T-helper 1 cell treated with Interleukin-12 subunit alpha and Interleukin-12 subunit beta and Interleukin-4 antibody, amounts not matched to agents 30 ng/mL and 1 ng/mL, for 36 hours (primary cell): ENCODE results near the gene SLC25A29. TPM values are rescaled to one million over a fixed set of nuclear protein-coding genes. Genes with fewer than 3 reads are reported as not detected.
"Not testable (repeated sequence)": the region's sequence is repeated elsewhere in the genome, so short reads cannot be mapped to it uniquely, and the experiment has no call there.

Experiments
- intact Hi-C: fragments of 100-400 bp; cut with micrococcal nuclease; formaldehyde crosslinking; loops from one replicate; pipeline ENCODE4 v1.15.1; 2024
- total RNA-seq: library from RNA; stranded (reverse); gene quantifications from 2 replicates; pipeline ENCODE4 v1.2.3, GENCODE V29; 2022

The SLC25A29 gene, protein sequence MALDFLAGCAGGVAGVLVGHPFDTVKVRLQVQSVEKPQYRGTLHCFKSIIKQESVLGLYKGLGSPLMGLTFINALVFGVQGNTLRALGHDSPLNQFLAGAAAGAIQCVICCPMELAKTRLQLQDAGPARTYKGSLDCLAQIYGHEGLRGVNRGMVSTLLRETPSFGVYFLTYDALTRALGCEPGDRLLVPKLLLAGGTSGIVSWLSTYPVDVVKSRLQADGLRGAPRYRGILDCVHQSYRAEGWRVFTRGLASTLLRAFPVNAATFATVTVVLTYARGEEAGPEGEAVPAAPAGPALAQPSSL
- 13.2 and 16.1 TPM in 2 replicates for total RNA-seq

DNA sequence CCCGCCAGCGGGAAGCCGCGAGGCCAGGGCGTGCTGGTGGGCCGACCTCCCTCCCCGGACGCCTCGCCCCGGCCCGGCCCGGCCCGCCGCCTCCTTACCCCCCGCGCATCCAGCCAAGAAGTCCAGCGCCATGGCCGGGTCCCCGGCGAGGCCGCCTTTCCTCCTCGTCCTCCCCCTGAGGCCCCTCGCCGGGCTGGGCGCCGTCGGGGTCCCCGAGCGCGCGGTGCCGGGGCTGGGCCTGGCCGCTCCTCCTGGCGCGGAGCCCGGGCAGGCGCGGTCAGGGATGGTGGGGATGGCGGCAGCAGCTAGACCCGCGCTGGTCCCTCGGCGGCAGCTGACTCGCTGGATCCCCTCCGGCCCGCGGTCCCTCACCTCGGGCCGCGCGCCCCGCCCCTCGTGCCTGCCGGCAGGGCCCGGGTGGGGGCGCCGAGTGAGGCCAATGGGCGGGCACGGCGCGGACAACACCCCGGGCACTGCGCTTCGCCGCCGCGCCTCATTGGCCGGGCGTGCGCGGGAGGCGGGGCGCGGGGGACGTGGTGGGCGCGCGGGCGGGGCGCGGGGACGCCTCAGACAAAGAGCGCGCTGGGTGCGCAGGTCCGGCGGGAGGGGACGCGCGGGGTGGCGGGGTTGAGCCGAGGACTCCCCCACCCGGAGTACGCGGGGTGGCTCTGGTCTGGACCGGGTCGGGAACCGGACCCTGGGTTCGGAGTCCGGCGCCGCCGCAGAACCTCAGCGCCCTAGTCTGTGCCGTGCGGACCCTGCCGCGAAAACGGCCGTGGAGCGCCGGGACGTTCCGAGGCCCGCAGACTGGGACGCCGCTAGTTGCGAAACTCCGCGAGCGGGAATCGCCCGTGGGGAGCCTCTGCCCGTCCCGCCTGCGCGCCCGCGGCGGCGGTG is at the start of gene SLC25A29:
SLC25A29 (minus strand) TSS at position 344 of the 897 bp plus-strand sequence; CDS start at position 132, 212 bp downstream.
- intact Hi-C loops = loop anchor here (1.0 kb wide), 1 partner anchor 21 kb away; no protein-coding TSS in a partner anchor

- intact Hi-C loops = no loop called here
Measured at GRCh38 chr14:100350986-100351385, 44.7 kb upstream of the SLC25A29 start.

DNA sequence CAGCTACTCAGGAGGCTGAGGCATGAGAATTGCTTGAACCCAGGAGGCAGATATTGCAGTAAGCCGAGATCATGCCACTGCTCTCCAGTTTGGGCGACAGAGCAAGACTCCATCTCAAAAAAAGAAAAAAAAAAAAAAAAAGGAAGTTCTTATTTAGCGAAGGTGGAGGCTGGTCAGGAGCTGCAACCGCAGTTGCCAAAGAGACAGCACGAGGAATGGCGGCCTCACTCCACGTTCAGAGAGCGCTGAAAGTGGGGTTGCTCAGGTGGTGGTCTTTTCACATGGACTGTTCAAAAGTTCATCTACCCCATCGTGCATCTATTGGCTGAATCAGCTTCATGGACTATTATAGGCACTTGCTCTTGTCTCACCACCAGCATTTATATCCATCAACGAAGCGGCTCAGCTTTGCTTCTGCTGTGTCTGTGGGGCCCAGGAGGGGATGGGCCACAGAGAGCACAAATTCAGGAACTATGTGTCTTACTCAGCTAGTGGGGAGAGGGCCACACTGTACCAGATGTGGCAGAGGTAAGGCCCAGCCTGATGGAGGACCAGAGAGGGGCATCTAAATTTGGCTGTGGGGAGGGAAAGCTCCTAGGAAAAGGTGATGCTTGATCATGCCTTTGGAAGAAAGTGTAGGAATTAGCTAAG is 44.2 kb upstream of the SLC25A29 start:
- intact Hi-C loops = no loop called here

DNA sequence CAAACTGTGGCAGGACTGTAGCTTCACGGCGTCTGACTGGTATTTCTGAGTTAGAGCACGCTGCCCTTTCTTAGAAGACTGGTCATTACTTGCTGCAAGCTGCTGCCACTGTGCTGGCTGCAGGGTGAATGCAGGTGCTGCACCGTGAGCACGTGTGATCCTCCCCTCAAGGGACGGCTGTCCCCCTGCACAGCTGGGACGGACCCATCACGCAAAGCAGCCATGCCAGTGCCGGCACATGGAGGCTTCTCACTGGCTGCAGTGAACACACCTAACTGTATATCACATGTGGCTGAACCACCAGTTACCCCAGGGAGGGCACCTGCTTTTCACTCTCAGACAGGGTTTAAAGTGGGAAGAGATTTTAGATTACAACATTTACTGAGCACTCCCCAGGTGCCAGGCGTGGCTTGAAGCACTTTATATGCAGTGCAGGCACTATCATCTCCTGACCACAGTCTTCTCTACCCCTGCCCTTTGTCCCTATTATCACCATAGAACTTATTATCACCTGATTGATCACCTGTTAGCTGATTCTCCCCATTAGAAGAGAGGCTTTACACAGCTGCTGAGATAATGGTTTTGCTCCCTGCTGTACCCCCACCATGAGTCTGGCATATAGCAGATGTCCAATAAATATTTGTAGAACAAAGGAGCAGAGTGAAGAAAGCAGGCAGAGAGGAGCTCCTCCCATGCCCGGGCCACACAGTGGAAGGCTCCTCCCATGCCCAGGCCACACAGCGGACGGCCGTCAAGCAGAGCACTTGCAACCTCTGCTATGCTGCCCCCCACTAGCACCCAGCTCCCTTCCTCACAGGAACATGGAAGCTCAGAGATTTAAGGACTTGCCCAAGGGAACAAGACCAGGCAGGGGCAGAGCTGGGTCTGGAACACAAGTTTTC is 42.8 kb upstream of the SLC25A29 start:
- intact Hi-C loops = no loop called here

- intact Hi-C loops = no loop called here
Measured at GRCh38 chr14:100348253-100348729, 42.0 kb upstream of the SLC25A29 start.

DNA sequence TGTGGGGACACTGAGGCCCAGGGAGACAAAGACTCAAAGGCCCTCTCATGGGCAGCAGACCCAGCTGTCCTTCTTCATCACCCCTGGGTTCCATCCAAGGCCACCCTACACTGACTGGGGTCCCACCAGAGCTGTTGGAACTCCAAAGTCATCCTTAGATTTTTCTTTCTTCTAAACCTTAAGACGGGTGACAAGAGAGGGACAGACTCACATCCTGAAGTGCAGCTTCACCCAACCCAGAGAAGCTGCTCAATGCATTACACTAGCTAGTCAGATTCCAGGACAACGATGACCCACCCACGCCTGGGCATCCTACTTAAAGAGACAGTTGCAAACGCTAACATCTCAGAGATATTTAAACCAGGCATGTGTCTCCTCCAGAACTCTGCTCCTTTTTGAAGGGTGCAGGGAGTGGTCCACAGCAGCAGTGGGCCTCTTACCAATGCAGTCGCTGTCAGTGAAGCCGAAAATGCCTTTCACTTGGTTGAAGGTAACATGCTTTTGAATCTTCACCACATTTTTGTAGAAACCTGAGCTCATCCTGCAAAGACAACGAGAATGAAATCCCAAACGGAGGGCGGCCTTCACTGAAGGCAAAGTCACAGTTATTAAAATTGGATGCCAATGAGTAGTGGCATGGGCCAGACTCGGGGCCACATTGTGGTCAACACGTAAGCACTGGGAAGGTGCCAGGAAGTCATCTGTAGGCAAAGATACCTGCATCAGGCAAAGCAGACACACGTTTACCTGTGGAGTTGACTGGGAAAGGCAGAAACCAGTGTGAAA is 40.3 kb upstream of the SLC25A29 start:
- intact Hi-C loops = no loop called here

GRCh38 chr14:100345711-100346110 is 39.5 kb upstream of the SLC25A29 start:
- intact Hi-C loops = no loop called here

- intact Hi-C loops = not testable (repeated sequence)
Measured at GRCh38 chr14:100344657-100345056, 38.4 kb upstream of the SLC25A29 start.

DNA sequence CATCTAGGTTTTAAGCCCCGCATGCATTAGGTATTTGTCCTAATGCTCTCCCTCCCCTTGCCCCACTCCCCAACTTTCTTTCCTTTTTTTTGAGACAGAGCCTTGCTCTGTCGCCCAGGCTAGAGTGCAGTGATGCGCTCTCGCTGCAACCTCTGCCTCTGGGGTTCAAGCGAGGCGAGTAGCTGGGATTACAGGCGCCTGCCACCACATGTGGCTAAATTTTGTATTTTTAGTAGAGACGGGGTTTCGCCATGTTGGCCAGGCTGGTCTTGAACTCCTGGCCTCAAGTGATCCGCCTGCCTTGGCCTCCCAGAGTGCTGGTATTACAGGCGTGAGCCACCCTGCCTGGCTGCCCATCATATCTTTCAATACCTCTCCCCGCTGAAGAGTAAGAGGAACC is 36.6 kb upstream of the SLC25A29 start:
- intact Hi-C loops = not testable (repeated sequence)

GRCh38 chr14:100342195-100342594 is 36.0 kb upstream of the SLC25A29 start:
- intact Hi-C loops = no loop called here

DNA sequence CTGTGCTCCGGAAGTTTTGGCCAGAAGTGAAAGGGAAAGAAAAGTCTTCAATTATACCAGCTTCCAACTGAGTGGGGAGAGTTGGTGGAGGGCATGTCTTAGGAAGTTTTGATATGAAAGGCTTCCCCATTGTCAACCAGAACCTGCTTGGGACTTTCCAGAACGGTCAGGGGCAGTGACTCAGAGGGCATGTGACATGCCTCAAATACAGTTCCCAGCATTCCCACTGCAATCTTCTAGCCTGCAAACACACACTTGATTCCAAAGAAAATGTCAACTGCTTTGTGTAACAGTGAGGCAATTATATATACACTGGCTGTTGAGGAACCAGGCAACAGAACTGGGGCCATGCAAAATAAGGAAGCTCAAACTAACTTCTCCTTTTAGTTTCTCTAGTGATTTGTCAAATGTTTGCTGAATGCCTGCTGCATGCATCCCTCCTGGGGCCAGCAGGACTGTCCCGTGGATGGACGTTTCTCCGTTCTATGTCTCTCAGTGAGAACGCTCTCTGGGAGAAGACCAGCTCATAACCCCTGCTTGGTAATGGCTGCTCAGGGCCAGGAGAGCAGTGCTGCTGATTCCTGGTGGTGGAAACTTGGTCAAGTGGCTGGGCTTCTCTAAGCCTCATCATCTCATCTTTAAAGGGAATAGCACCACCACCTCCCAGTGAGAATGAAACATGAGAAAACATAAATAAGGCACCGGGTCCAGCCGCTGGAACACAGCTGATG is 35.2 kb upstream of the SLC25A29 start:
- intact Hi-C loops = no loop called here

GRCh38 chr14:100340423-100340813 is 34.2 kb upstream of the SLC25A29 start:
- intact Hi-C loops = no loop called here

- intact Hi-C loops = no loop called here
Measured at GRCh38 chr14:100339766-100340422, 33.6 kb upstream of the SLC25A29 start.

DNA sequence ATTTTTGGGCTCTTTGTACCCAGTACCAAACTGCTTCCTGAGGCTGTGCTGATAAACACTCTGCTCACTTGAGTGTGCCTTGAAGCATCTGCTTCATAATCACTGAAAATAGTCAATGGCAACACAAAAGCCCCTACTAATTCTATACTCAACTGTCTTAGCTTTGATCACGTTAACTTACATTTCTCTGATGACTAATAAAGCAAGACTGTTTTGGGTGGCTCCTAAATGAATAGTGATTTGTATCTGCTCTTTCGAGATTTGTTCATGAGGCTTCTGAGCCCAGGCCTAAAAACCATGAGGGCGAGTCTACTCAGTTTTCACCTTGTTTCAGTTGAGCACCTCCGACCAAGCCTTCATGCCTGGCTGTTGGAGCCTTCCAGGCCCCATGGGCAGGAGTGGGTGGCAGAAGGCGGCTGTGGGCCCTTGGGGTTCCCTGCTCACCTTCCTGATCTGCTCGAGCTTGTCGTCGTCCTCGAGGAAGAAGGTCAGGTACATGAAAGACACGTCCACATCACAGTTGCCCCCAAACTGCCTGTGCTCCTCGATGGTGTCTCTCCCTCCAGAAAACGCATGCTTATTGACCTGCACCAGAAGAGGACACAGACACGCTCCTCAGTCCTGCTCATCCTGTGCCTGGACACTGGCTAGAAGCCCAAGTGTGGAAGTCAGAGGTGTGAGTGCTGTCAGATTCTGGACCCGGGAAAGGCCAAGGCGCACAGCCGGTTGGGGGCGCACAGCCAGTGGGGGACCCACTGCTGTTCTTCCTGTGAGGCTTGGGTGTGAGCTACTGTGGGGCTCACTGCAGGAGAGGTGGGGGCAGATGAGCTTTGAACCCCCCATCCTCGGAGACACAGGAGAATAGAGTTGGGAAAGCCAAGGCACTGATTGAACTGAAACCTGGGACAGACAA is 30.6 kb upstream of the SLC25A29 start:
- intact Hi-C loops = no loop called here

GRCh38 chr14:100334904-100335303 is 28.7 kb upstream of the SLC25A29 start:
- intact Hi-C loops = no loop called here

DNA sequence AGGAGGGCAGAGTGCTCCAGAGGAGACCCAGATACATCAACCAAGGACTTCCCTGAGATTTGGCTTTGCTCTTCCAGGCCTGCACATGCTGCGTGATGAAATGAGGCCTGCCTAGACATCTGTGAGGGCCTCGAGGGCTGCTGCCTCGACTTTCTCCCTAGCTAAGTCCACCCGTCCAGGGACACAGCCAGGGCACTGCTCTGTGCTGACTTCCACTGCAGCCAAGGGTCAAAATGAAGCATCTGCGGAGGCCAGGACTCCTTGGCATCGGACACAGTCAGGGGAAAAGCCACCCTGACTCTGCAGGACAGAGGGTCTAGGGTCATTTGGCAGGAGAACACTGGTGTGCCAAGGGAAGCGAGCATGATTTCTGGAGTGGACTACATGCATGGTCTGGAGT is 27.6 kb upstream of the SLC25A29 start:
- intact Hi-C loops = no loop called here

GRCh38 chr14:100333311-100333710 is 27.1 kb upstream of the SLC25A29 start:
- intact Hi-C loops = no loop called here

DNA sequence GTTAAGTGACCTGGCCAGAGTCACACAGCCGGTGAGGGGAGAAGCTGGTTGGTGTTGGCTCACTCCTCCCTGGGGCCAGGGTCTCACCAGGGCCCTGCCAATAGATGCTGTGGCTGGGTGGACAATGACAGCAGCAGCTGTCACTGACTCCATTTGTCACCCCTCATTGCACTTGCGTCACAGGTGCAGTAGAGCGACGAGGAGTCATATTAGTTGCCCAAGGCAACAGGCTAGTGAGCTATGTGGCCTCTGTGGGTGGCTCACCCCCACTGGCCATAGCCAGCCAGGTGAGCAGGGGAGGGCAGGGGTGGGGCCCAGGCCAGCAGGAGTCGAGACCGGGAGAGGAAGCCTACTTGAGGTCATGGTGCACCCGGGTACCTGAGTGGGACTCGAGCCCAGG is 26.6 kb upstream of the SLC25A29 start:
- intact Hi-C loops = no loop called here
